Measurements from ENCODE around the gene ASB3.
"Not testable (repeated sequence)": the region's sequence is repeated elsewhere in the genome, so short reads cannot be mapped to it uniquely, and the experiment has no call there.

The ASB3 gene

DNA sequence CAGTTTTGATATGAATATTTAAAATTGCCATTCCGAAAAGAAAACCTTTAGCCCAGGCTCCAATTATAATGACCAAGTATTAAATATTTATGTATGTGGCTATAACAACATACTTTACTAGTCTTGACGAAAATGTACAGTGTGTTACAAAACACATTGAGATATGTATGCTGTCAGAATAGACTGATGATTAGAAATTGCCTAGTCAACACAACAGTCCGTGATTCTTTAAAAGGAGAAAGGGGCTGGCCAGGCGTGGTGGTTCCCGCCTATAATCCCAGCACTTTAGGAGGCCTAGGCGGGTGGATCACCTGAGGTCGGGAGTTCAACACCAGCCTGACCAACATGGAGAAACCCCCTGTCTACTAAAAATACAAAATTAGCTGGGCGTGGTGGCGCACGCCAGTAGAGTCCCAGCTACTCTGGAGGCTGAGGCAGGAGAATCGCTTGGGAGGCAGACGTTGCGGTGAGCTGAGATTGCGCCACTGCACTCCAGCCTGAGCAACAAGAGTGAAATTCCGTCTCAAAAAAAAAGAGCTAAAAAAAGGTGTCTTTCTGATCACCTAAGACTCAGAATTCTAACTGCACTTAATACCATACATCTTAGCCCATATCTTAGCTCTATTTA lies 17.3 kb downstream of the ASB3 start:
- no peak overlapping the region for H3K4me3 Mint-ChIP-seq
- no peaks in the 10 kb centered on the region for H3K27me3 Mint-ChIP-seq
- CTCF ChIA-PET: interaction anchor here (1.2 to 2.6 kb wide), 3 partner anchors 8 to 16 kb away, joined by 3 to 10 read pairs (median 4); no protein-coding TSS in a partner anchor
- no peak overlapping the region for H3K27ac Mint-ChIP-seq
- no peak for DNase-seq
- H3K4me1 Mint-ChIP-seq: peaks cover 43% of the 10 kb centered on the region
- no peaks in the 10 kb centered on the region for H3K9me3 Mint-ChIP-seq
- H3K36me3 Mint-ChIP-seq: peaks cover 21% of the 10 kb centered on the region

- Mint-ChIP-seq H3K4me1 (peaks cover 39% of the 10 kb centered on the region), H3K4me3 (peak overlapping the region; percentile 92), H3K36me3 (peaks cover 21% of the 10 kb centered on the region), H3K27me3 (no peaks in the 10 kb centered on the region), H3K9me3 (no peaks in the 10 kb centered on the region), H3K27ac (peak overlapping the region; percentile 95)
- CTCF ChIA-PET: interaction anchor here (1.1 to 2.6 kb wide), 3 partner anchors 9 to 201 kb away, joined by 3 to 10 read pairs (median 4); no protein-coding TSS in a partner anchor
- DNase-seq: no peak
Observed at GRCh38 chr2:53768242-53768542, 18.6 kb downstream of the ASB3 start.

- CTCF ChIA-PET: interaction anchor here (1.1 to 2.6 kb wide), 2 partner anchors 18 to 202 kb away, joined by 3 to 10 read pairs; no protein-coding TSS in a partner anchor
- DNase-seq: peak; percentile 90
- Mint-ChIP-seq H3K4me1 (peaks cover 39% of the 10 kb centered on the region), H3K4me3 (peak within 1 kb of the TSS; percentile 92), H3K27me3 (no peaks in the 10 kb centered on the region), H3K36me3 (peaks cover 23% of the 10 kb centered on the region), H3K9me3 (no peaks in the 10 kb centered on the region), H3K27ac (peak within 1 kb of the TSS; percentile 95)
Observed at GRCh38 chr2:53767405-53768241, 19.1 kb downstream of the ASB3 start, which contains the start of gene CHAC2. Gene CHAC2, plus strand, starts transcription at chr2:53767804. Its CDS starts 83 bp downstream, at chr2:53767887.

- no peak overlapping the region for H3K27ac Mint-ChIP-seq
- H3K4me1 Mint-ChIP-seq: peaks cover 34% of the 10 kb centered on the region
- no peak for DNase-seq
- CTCF ChIA-PET: no interaction called here
- H3K4me3 Mint-ChIP-seq: no peak overlapping the region
- H3K27me3 Mint-ChIP-seq: no peaks in the 10 kb centered on the region
- peaks cover 25% of the 10 kb centered on the region for H3K36me3 Mint-ChIP-seq
- H3K9me3 Mint-ChIP-seq: no peaks in the 10 kb centered on the region
Observed at GRCh38 chr2:53765767-53766166, 21.0 kb downstream of the ASB3 start.

DNA sequence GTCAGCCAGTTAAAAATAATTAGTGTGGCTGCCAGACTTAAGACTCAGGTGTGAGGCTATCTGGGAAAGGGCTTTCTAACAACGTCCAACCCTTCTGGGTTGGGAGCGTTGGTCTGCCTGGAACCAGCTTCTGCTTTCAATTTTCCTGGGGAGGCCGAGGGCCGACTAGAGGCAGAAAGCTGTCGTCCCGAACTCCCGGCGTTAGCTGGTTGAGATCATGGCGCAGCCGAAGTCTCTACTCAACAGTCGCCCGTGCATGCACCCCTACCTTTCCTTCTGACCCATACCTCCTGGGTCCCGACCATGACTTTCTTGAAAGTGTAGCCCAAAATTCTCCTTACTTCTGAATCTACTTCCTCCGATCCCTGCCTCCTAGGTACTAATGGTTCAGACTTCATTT lies 29.5 kb downstream of the ASB3 start:
- H3K36me3 Mint-ChIP-seq: peaks cover 27% of the 10 kb centered on the region
- H3K27ac Mint-ChIP-seq, H3K27me3 Mint-ChIP-seq, DNase-seq, H3K4me1 Mint-ChIP-seq, CTCF ChIA-PET, H3K9me3 Mint-ChIP-seq, H3K4me3 Mint-ChIP-seq: not testable (repeated sequence)

GRCh38 chr2:53756644-53757043 lies 30.1 kb downstream of the ASB3 start:
- peaks cover 23% of the 10 kb centered on the region for H3K36me3 Mint-ChIP-seq

DNA sequence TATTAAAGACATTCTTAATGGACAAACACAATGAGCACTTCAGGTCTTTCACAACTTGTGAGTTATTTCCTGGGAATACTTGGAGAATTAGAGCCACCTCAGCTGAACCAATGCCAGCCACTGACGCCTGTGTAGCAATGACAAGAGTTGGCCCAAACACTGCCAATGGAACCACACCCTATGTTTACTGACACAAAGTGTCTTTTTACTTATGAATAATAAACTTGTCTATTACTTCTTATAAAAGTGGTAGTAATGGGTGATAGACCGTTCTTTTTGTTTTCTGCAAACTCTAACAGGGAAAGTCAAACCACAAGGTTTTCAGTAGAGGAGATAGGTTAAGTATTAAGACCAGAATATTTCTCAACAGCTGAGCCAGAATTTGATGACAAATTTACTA lies 31.6 kb downstream of the ASB3 start:
- Mint-ChIP-seq H3K36me3 (peaks cover 21% of the 10 kb centered on the region), H3K4me3 (no peak overlapping the region), H3K27me3 (no peaks in the 10 kb centered on the region), H3K27ac (no peak overlapping the region), H3K9me3 (no peaks in the 10 kb centered on the region), H3K4me1 (peaks cover 5% of the 10 kb centered on the region)
- DNase-seq: no peak
- CTCF ChIA-PET: no interaction called here

More at GRCh38 chr2:53756644-53757043, 30.1 kb downstream of the ASB3 start:
- no peak for DNase-seq
- no peaks in the 10 kb centered on the region for H3K9me3 Mint-ChIP-seq
- peaks cover 5% of the 10 kb centered on the region for H3K4me1 Mint-ChIP-seq
- H3K27ac Mint-ChIP-seq: no peak overlapping the region
- CTCF ChIA-PET: no interaction called here
- no peak overlapping the region for H3K4me3 Mint-ChIP-seq
- H3K27me3 Mint-ChIP-seq: no peaks in the 10 kb centered on the region

DNA sequence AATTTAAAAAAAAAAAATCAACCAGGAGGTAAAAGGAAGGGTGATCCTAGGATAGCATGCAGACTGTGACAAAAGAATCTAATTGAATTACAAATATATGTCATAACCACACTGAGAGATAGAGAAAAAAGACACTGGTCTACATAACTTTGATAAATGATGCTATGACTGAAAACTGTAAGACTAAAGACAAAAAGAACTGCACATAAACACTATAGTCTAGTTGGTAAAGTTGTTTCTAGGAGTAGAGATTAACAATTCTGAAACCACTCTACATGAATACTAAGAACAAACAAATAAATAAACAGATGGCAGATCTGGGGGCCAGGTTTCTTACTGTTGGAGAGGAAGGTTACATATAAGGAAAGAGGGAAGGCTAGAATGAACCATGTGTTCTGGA lies 33.7 kb downstream of the ASB3 start:
- Mint-ChIP-seq H3K27me3 (no peaks in the 10 kb centered on the region), H3K9me3 (no peaks in the 10 kb centered on the region), H3K4me3 (no peak overlapping the region), H3K36me3 (peaks cover 24% of the 10 kb centered on the region), H3K27ac (no peak overlapping the region), H3K4me1 (peaks cover 5% of the 10 kb centered on the region)
- DNase-seq: no peak
- CTCF ChIA-PET: no interaction called here

GRCh38 chr2:53752385-53752784 lies 34.4 kb downstream of the ASB3 start:
- H3K4me3 Mint-ChIP-seq: no peak overlapping the region
- no peak overlapping the region for H3K27ac Mint-ChIP-seq
- H3K4me1 Mint-ChIP-seq: peaks cover 5% of the 10 kb centered on the region
- no peaks in the 10 kb centered on the region for H3K9me3 Mint-ChIP-seq
- peaks cover 25% of the 10 kb centered on the region for H3K36me3 Mint-ChIP-seq
- no peaks in the 10 kb centered on the region for H3K27me3 Mint-ChIP-seq
- DNase-seq: no peak
- CTCF ChIA-PET: no interaction called here

- peaks cover 5% of the 10 kb centered on the region for H3K4me1 Mint-ChIP-seq
- no peaks in the 10 kb centered on the region for H3K27me3 Mint-ChIP-seq
- no peaks in the 10 kb centered on the region for H3K9me3 Mint-ChIP-seq
- peaks cover 21% of the 10 kb centered on the region for H3K36me3 Mint-ChIP-seq
- DNase-seq: no peak
- CTCF ChIA-PET: no interaction called here
- no peak overlapping the region for H3K4me3 Mint-ChIP-seq
- no peak overlapping the region for H3K27ac Mint-ChIP-seq
Observed at GRCh38 chr2:53751728-53752127, 35.0 kb downstream of the ASB3 start.

GRCh38 chr2:53750041-53750768 lies 36.5 kb downstream of the ASB3 start:
- Mint-ChIP-seq H3K4me3 (no peak overlapping the region), H3K4me1 (peaks cover 5% of the 10 kb centered on the region), H3K27ac (no peak overlapping the region), H3K27me3 (no peaks in the 10 kb centered on the region), H3K36me3 (peaks cover 17% of the 10 kb centered on the region), H3K9me3 (no peaks in the 10 kb centered on the region)
- CTCF ChIA-PET: interaction anchor here (1.0 kb wide), 1 partner anchor 12 kb away, joined by 4 read pairs; no protein-coding TSS in a partner anchor
- no peak for DNase-seq

DNA sequence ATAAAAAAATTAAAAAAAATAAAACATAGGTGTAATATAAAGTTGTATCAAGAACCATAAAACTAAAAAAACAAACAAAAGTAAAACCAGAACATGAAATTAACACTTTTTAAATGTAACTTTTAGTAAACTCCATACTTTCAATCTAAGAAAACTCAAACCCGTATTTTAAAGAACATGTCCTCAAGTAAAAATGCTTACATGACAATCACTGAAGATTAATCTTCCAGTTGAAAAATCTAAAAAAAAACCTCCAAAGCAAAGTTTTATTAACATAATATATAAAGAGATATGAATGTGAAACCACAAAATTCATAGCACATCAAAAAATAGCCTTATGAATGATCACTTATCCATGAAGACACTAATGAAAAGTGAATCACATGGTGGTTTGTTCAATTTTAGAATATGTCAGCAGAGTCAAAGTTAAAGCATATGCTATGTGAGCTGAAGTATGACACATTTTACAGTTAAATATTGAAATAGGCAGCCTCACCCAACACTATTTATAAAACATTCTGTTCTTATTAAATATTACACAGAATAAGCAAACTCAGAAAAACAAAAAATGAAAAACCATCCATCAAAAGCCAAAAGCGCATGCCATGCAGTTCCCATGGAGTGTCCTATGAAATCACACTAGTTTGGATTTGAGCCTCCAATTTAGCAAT lies 42.2 kb downstream of the ASB3 start:
- Mint-ChIP-seq H3K4me3 (no peak overlapping the region), H3K36me3 (peaks cover 23% of the 10 kb centered on the region), H3K4me1 (no peaks in the 10 kb centered on the region), H3K27ac (no peak overlapping the region), H3K27me3 (no peaks in the 10 kb centered on the region), H3K9me3 (no peaks in the 10 kb centered on the region)
- CTCF ChIA-PET: no interaction called here
- DNase-seq: no peak

GRCh38 chr2:53740170-53740569 lies 46.6 kb downstream of the ASB3 start:
- no peak for DNase-seq
- Mint-ChIP-seq H3K27ac (no peak overlapping the region), H3K27me3 (no peaks in the 10 kb centered on the region), H3K4me3 (no peak overlapping the region), H3K36me3 (peaks cover 19% of the 10 kb centered on the region), H3K4me1 (no peaks in the 10 kb centered on the region), H3K9me3 (no peaks in the 10 kb centered on the region)
- CTCF ChIA-PET: interaction anchor here (1.2 kb wide), 1 partner anchor 317 kb away, joined by 5 read pairs; no protein-coding TSS in a partner anchor

- no peak overlapping the region for H3K27ac Mint-ChIP-seq
- no peak for DNase-seq
- H3K36me3 Mint-ChIP-seq: peaks cover 27% of the 10 kb centered on the region
- CTCF ChIA-PET: interaction anchor here (1.2 kb wide), 1 partner anchor 316 kb away, joined by 5 read pairs; no protein-coding TSS in a partner anchor
- no peaks in the 10 kb centered on the region for H3K9me3 Mint-ChIP-seq
- H3K4me3 Mint-ChIP-seq: no peak overlapping the region
- no peaks in the 10 kb centered on the region for H3K4me1 Mint-ChIP-seq
- H3K27me3 Mint-ChIP-seq: no peaks in the 10 kb centered on the region
Observed at GRCh38 chr2:53739032-53739431, 47.7 kb downstream of the ASB3 start.
